ENCODE results near the gene BAIAP2L1. TPM values are rescaled to one million over a fixed set of nuclear protein-coding genes. Genes with fewer than 3 reads are reported as not detected.

Gene BAIAP2L1
- total RNA-seq, 4 donors from 2014 or later: 15.3 to 28.2 (median 19.8) TPM

- H3K4me1 ChIP-seq: peaks cover 20 to 22% of the 10 kb centered on the region in 2 donors
- no peaks in the 10 kb centered on the region for H3K27me3 ChIP-seq
- intact Hi-C loops (cut with DNase I): no loop called here
- no peak for TF ChIP-seq POLR2A (IDR thresholded peaks at IDR 0.05)
- no peak for TF ChIP-seq CTCF (IDR thresholded peaks at IDR 0.05)
- H3K36me3 ChIP-seq: no peaks in the 10 kb centered on the region
- H3K9me3 ChIP-seq: no peaks in the 10 kb centered on the region
- peak overlapping the region; percentile 81 to 99 (median 88) for H3K4me3 ChIP-seq (replicated peaks in 1 of 3)
- WGBS, 2 donors: 24 to 29% methylated on average over 22 to 23 of the region's 32 CpGs
- DNase-seq: peak in 1 of 2 donors; percentile 20
- peak overlapping the region; percentile 36 to 79 (median 71) for H3K27ac ChIP-seq
Observed at GRCh38 chr7:98252425-98253054, 148.3 kb downstream of the BAIAP2L1 start.

DNA sequence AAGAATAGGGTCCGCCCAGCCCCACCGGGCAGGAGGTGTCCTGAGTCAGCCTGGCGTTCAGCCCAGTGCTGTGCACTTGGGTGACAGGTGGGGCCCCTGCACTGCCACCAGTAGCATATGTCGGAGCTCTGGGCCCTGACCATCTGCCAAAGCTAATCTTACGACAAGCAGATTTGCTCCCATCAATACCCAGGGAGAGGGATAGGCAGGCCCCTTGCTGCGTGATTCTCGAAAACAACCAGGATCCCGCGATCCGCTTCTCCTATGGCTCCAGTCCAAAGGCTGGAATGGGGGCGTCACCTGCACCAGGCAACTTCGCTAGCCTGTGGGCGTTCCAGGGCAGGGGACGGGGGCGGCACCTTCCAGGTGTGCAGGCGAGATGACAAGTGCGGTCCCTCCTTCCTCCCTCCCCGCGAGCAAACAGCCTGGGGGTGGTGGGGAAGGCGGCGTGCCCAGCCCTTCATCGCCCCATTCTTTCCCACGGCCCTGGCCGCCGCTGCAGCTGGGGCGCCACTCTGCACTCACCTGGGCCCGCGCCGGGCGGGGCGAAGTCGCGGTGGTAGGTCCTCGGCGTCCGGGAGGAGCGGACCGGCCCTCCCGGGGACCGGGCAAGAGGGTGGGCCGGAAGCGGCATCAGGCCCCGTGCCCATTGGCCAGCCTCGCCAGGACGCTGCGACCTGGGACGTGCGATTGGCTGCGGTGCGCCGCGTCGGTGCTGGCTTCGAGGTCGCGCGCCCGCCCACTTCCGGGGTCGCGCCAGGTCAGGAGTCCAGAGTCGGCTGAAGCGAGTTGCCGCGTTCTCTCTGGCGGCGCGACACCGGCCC lies 149.1 kb downstream of the BAIAP2L1 start, which contains the start of gene TECPR1:
TSS of gene TECPR1 (minus strand) at position 632 of the 824 bp plus-strand sequence. CDS start 6,086 bp downstream, outside the sequence.
- TF ChIP-seq CTCF (IDR thresholded peaks at IDR 0.05) (no peak), POLR2A (IDR thresholded peaks at IDR 0.05) (peak in 1 of 2 donors; percentile 60)
- Histone ChIP-seq H3K4me1 (peaks cover 20 to 22% of the 10 kb centered on the region in 2 donors), H3K36me3 (no peaks in the 10 kb centered on the region), H3K27me3 (no peaks in the 10 kb centered on the region), H3K9me3 (no peaks in the 10 kb centered on the region), H3K27ac (peak within 1 kb of the TSS; percentile 68 to 79 (median 71)), H3K4me3 (replicated peaks in 1 of 3) (peak within 1 kb of the TSS; percentile 81 to 99 (median 88))
- intact Hi-C loops (cut with DNase I): no loop called here
- 0 to 4% methylated on average over 4 to 26 of the region's 69 CpGs for WGBS, 2 donors
- DNase-seq: peak; percentile 97 to 98

- H3K27ac ChIP-seq: peak overlapping the region; percentile 68 to 79 (median 71)
- H3K27me3 ChIP-seq: no peaks in the 10 kb centered on the region
- intact Hi-C loops (cut with DNase I): no loop called here
- peak overlapping the region; percentile 81 to 99 (median 88) for H3K4me3 ChIP-seq (replicated peaks in 1 of 3)
- WGBS, 2 donors: 12 to 21% methylated on average over 9 of the region's 9 CpGs
- H3K9me3 ChIP-seq: no peaks in the 10 kb centered on the region
- no peaks in the 10 kb centered on the region for H3K36me3 ChIP-seq
- no peak for DNase-seq
- peaks cover 20 to 22% of the 10 kb centered on the region in 2 donors for H3K4me1 ChIP-seq
- TF ChIP-seq POLR2A (IDR thresholded peaks at IDR 0.05): no peak
- no peak for TF ChIP-seq CTCF (IDR thresholded peaks at IDR 0.05)
Observed at GRCh38 chr7:98251231-98251600, 149.7 kb downstream of the BAIAP2L1 start.

- Histone ChIP-seq H3K27ac (peak overlapping the region; percentile 68 to 79 (median 71)), H3K36me3 (no peaks in the 10 kb centered on the region), H3K9me3 (no peaks in the 10 kb centered on the region), H3K4me3 (replicated peaks in 1 of 3) (no peak overlapping the region), H3K27me3 (no peaks in the 10 kb centered on the region), H3K4me1 (peaks cover 20 to 22% of the 10 kb centered on the region in 2 donors)
- TF ChIP-seq CTCF (IDR thresholded peaks at IDR 0.05) (no peak), POLR2A (IDR thresholded peaks at IDR 0.05) (no peak)
- no peak for DNase-seq
- intact Hi-C loops (cut with DNase I): no loop called here
- 22 to 36% methylated on average over 3 of the region's 3 CpGs for WGBS, 2 donors
Observed at GRCh38 chr7:98250789-98251188, 150.1 kb downstream of the BAIAP2L1 start.

All from thyroid gland (tissue), 4 donors.